ENCODE data around the gene MAMLD1.

GRCh38 chrX:150406596-150406995 lies 43.5 kb downstream of the MAMLD1 start:
- TF ChIP-seq, protein P1, sequence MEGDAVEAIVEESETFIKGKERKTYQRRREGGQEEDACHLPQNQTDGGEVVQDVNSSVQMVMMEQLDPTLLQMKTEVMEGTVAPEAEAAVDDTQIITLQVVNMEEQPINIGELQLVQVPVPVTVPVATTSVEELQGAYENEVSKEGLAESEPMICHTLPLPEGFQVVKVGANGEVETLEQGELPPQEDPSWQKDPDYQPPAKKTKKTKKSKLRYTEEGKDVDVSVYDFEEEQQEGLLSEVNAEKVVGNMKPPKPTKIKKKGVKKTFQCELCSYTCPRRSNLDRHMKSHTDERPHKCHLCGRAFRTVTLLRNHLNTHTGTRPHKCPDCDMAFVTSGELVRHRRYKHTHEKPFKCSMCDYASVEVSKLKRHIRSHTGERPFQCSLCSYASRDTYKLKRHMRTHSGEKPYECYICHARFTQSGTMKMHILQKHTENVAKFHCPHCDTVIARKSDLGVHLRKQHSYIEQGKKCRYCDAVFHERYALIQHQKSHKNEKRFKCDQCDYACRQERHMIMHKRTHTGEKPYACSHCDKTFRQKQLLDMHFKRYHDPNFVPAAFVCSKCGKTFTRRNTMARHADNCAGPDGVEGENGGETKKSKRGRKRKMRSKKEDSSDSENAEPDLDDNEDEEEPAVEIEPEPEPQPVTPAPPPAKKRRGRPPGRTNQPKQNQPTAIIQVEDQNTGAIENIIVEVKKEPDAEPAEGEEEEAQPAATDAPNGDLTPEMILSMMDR (IDR thresholded peaks at IDR 0.05), result no peak
- no peak for TF ChIP-seq POLR2A (IDR thresholded peaks at IDR 0.05)

Data from esophagus squamous epithelium (tissue), 4 donors.